HG03571 (cell line): ENCODE measurements around the gene PSMD10.

ENCODE experiments used
- ATAC-seq: cut with Tn5 transposase; IDR thresholded peaks from one replicate; pipeline ENCODE4 v1.9.1; 2021; ENCODE audit not compliant: unreplicated experiment

Gene PSMD10, protein sequence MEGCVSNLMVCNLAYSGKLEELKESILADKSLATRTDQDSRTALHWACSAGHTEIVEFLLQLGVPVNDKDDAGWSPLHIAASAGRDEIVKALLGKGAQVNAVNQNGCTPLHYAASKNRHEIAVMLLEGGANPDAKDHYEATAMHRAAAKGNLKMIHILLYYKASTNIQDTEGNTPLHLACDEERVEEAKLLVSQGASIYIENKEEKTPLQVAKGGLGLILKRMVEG

DNA sequence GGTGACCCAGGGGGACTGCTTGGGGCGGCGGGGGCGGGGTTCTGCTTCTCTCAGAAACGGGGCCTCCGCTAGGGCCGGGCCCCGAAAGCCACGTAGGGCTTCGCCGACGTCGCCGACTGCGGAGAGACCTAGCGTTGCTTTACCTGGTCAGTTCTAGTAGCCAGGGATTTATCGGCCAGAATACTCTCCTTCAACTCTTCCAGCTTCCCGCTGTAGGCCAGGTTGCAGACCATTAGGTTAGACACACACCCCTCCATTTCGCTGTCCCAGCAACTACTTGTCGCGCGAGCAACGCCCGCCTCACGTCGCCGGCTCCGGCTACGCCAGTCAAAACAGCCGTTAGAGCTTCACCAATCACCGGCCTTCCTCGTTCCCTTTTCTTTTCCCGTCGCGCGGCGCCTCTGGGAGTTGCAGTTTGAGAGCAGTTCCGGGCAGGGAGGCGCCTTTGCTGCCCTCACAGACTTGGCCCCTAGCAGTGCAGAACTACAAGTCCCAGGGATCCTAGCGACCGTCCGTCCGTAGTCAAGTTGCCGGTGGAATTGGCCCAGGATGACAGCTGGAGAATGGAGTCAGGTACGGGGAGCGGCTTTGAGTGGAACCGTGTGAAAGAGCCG is at the start of gene PSMD10, which contains the start of gene ATG4A:
PSMD10 (minus strand) TSS at position 279 of the 614 bp plus-strand sequence; CDS start at position 257, 22 bp downstream.
ATG4A (plus strand) TSS at position 515 of the 614 bp plus-strand sequence; CDS start at position 564, 49 bp downstream.
- ATAC-seq = peak; percentile 96

DNA sequence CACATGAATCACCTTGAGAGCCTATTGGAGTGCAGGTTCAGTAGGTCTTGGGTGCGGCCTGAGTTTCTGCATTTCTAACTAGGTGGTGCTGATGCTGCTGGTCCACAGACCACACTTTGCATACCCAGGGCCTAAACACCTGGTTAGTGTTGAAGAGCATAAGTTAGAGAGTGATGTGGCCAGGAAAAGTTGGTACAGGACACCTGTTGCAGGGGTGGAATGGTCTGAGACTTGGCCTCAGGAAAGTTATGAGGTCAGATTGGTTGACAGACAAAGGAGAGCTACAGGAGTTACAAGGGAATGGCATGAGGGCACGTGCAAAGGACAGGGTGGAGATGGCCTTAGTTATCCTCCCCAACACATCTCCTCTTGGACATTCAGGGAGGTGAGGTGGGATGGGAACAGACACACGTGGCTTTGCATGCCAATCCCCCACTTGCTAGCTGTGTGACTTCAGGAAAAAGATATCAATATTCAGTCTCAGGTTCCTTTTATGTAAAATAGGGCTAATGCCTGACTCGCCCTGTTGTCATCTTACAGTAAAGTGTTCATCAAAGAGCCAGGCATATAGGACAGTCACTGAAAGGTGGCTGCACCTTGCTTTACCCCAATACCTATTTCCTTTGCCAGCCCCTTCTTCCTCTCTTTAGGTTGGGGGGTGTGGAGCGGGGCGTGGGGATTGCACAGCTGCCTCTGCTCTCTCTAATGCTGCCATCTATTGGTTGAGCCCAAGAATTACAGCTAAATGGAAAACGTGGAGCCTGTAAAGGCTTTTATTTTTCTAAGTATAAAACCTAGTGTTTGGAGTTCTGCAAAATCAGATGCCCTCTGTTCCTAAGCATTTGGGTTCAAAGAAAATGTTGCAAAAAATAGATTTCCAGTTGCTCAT is 47.7 kb upstream of the PSMD10 start:
- no peak for ATAC-seq

DNA sequence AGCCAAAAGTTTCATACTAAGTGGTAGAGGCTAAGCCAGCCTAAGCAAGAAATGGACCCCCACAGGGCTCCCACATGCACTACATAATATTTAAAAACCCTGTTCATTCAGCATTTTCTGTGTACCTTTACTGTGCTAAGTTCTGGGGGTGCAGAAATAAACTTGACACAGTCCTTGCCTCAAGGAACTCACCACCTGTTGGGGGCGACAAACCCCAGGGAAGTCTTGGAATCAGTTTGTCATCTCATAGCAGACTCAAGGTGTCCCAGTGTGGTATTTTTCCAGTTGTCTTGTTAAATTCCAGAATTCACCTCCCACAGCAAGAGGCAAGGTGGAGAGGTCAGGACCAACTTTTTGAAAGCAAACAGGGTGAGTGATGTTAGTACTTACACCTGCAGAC is 43.4 kb upstream of the PSMD10 start:
- ATAC-seq = no peak

DNA sequence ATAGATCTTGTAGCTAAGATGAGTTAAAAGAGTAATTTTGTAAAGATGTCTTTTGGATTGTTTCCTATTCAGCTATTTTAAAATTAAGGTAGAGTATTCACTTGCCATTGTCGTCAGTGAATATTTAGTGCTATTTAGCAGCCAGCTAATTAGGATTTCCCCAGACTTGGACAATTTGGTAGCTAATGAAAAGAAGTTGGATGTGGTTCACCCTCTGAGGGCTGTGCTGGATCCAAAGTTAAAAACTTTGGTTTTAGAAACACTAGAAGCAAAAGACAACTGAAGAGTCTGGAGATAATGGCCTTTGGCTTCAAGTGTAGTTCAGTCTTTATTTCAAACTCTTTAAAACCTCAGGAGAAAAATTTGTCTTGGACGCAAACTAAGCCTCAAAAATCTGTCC is 41.5 kb upstream of the PSMD10 start:
- no peak for ATAC-seq

DNA sequence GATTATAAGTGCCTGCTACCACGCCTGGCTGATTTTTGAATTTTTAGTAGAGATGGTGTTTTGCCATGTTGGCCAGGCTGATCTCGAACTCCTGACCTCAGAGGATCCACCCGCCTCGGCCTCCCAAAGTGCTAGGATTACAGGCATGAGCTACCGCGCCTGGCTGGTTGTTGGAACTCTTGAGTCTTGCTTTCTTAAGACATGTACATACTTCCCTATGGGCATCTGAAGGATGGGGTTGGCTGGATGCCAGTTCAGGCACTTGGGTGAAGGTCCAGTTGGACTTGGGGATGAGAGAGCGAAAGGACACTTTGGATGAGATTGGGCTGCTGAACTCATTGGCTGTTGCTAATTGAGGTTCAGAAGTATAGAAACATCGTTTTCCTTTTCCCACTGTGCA is 40.7 kb upstream of the PSMD10 start:
- no peak for ATAC-seq

DNA sequence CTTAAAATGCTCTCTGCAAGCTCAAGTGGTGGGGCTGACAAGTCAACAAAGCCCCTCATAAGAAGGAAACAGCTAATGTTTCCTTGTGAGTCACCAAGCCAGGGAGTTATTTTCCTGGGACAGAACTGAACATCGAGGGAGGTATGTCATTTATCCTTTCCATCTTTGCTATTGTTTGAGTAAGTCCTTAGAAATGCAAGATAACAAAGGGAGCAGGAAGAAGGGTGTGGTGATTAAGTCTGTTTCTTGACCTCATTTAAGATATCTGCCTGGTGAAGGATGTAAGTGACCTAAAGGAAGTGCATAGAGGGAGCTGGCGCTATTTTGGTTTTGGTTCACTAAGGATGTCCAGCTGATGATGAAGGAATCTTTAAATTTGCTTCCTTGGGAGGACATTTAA is 40.1 kb upstream of the PSMD10 start:
- no peak for ATAC-seq

DNA sequence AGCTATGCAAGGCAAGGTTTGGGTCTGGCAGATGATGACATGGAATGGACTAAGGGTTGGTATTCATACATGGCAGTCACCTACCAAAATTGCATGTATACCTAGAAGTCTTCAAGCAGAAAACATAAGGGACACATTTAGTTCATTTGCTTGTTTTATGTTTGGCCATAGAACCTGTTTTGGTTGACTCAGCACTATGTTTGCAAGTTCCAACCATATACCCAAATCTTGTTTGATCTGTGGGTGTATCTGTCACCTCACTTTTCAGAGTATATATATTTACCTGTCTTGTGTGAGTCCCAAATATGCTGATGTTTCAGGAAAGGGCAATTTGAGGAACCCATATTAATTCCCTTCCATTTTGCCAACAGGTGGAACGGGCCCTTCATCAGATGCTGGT is 39.5 kb upstream of the PSMD10 start:
- ATAC-seq = no peak

DNA sequence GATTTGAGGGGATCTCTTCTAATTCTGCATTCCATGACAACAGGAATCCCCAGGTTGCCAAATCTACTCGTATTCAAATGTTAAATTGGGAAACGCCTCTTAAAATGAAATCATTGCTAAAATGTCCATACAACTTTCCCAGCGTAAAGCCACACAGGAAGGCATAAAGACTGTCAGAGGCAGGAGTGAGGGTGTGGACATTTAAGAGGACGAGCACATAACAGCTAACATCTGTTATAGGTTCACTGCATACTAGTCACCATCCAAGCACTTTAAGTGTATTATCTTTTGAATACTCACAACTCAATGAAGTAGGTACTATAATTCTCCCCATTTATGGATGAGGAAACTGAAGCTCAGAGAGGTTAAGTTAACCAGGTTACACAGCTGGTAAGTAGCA is 35.8 kb upstream of the PSMD10 start:
- ATAC-seq = no peak

DNA sequence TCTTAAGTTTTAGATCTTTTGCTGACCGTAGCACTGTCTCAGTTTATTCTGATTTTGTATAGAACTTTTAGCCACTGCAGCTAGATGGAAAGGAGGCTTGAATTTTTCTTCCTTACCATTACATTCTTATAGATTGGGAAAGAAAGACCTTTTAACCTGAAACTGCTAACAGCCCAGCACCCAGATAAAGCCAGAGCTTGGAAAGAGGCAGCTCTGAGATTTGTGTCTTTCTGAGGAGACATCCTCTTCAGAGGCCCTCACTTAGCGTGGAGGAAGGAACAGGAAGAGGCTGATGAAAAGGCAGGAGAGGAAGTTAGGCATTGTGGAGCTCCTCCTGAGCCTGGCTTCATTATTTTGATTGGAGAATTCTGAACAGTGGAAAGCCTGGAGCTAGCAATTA is 35.3 kb upstream of the PSMD10 start:
- no peak for ATAC-seq

DNA sequence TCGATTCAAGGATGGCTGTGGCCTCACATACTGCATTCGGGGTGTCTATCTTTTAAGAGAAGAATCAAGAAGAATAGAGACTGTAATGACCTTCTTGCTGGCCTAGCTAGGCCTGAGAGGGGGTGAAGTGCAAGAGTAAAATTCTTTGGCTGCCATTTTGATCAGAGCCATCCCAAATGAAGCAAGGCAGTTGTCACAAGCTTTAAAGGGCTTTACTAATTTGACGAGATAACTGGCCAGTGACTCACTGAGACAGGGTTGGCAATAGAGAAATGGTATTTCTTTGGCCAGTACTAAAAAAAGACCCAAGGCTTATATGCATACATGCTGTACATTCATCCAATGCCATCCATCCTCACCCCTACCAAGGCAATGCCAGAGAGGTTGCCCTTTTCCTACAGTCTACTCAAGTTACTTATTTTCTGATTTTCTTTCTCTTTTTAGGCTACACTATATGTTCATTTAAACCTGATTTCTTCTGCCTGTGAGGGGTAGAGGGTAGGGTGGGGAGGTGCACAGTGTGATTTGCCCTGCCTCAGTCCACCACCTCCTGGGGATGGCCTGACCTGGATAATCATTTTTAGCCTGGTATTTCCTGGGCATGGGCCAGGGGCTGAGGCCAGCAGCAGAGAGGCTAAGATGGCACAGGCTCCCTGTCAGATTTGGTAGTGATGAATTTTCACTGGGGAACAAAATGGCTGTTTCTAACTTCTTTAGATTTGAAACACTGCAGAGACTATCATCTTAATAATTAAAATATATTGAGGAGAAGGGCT is 32.4 kb upstream of the PSMD10 start:
- ATAC-seq = no peak

DNA sequence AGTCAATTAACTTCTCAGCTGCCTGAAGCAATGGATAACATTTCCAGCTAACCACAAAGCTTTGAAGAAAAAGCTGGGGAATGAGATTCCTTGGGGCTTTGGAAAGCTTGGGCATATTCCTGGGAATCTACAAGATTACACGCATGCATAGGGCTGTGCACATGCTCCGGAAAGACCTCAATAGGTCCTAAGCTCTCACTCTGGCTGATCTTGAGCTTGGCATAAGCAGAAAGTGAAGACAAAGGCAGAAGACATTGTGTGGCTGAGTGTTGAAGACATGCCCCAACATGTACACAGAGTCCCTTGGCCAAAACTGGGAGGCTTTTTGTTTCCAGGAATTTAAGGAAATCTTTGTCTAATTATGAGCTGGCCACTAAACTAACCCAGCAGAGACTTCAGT is 31.4 kb upstream of the PSMD10 start:
- ATAC-seq = no peak

DNA sequence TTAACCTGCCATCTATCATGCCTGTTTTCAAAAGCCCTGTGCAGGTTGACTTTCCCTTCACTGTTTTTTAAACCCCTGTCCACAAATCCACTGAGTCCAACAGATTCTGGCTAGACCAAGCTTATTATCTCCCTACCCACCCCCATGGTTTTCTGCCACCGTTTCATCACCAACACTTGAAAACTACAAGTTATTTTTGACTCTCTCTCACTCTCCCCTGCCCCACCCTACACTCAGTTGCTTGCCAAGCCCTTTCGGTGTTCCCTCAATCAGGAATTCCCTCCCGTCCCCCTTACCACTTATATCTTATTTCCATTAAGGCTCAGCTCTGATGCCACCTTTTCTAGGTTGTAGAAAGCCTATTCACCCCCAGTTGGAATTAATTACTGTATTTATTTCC is 29.9 kb upstream of the PSMD10 start:
- no peak for ATAC-seq

DNA sequence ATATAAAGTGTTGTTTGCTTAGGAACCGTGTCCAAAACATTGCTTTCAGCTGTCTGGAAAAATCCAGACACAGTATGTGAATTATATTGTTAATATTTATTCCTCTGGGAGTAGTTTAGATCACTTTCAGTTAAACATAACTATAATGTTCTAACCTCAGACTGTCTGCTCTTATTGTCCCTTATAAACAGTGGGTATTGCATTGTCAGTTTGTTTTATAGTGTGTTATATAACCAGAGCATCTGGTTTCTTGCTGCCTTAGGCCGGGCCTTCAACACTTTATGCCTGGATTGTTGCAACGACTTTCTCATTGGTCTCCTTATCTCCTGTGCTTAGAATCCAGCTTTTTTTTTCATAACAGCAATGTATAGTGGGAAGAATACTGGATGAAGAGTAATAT is 26.6 kb upstream of the PSMD10 start:
- no peak for ATAC-seq

DNA sequence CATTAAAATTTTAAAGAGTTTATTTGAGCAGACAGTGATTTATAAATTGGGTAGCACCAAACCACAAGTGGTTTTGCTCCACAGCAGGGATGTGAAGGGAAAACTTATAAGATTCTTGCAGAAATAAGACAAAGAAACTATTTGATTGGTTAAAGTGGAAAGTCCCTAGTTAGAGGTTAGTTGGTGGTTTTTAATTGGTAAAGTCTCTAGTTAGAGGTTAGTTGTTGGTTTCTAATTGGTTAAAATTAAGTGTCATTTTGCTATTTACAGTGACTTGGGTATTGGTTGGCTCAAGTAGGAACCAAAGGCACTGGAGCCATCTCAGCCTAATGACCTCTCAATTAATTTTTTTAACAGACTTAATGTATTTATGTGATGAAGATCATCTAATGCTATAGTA is 23.2 kb upstream of the PSMD10 start:
- no peak for ATAC-seq

DNA sequence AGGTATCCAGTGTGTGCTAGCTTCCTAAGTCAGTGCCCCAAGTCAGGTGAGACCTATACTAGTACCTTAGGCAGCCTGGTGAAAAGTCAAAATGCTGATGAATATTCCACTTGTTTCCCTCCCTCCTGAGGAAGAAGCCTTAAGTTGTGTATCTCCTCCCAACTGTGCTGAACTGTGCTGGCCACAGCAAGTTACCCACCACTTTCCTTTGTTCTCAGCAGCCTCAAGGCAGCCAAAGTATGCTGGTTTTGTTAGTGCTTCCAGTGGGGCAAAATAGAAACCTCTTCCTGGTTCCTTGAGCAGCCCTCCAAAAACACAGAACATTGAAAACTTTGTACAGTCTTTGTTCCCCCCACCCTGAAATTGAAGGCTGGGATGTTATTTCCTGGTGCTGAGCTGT is 14.1 kb upstream of the PSMD10 start:
- no peak for ATAC-seq

DNA sequence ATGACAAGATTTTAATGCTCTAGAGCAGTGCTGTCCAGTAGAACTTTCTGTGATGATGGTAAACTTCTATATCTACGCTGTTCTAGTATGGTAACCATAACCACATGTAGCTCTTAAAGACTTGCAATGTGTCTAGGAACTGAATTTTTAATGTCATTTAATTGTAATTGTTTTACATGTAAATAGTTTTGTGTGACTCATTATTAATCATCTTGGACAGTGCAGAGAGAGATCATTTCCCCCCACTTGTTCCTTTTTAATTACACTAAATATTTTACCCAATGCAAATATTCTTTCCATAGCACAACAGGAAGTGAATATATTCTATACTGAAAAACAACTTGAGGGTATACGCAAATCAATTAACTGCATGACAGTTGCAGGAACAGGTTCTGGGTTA is 6.0 kb upstream of the PSMD10 start:
- ATAC-seq = no peak

DNA sequence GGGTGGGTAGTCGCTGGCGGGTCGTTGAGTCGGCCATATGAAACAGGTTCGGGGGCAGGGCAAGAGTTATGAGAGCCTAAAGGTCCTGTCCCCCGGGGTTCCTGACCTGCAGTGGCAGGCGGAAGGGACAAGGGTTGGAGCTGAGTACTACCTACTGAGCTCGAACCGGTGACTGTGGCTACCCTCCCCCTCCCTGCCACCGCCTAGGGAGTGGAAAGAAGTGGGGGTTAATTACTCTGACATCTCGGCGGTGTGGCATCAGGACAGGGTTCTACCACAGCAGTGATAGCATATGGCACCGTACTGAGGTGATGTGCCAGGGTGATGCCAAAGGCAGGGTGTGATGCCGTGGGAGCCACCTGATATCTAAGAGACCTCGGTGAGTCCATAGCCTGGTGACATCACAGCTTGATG is 543 bp upstream of the PSMD10 start:
- peak; percentile 39 for ATAC-seq

DNA sequence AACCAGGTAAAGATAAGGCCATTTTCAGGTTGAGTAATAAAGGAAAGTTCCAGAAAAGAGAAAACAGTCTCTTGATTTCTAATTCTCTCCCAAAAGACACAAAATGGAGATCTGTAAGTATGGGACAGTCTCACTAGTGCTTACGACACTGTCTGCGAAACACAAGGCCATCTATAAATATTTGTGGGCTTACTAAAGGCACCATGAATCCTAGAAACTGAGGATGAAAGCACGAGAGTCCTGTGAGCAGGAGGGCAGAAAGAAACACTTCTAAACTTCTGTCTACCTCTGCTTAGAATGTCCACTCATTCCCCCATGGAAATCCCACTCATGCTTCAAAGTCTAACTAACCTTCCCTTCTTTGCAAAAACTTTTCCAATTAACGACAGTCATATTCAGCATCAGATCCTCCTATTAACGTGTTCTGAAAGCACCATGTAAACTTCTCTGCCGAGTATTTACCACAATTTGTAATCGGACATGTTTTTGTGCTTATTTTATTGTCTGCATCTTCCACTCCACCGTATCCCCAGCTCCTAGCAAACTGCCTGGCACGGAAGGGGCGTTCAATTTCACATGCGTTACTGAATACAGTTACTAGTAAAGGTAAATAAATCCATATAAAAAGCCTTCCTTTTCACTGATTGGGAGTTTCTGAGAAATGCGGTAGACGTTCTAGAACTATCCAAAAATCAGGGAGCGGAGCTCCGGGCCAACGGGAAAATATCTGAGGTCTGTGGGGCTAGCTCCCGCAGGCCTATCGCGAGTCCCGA is 665 bp downstream of the PSMD10 start:
- ATAC-seq = no peak

DNA sequence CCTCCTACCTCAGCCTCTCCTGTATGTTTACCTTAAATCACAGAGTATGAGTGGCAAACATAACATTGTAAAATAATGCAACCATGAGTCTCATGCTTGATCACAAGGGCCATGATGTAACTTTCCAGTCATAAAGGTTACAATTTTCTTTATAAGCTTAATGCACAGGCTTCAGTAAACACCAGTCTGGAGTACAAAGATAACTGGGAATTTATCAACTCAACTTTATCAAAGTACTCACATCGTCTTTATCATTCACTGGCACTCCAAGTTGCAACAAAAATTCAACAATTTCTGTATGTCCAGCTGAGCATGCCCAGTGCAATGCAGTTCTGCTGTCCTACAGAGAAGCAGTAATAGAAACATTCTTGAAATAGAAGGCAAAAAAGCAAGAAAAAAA is 2.8 kb downstream of the PSMD10 start:
- ATAC-seq = no peak

DNA sequence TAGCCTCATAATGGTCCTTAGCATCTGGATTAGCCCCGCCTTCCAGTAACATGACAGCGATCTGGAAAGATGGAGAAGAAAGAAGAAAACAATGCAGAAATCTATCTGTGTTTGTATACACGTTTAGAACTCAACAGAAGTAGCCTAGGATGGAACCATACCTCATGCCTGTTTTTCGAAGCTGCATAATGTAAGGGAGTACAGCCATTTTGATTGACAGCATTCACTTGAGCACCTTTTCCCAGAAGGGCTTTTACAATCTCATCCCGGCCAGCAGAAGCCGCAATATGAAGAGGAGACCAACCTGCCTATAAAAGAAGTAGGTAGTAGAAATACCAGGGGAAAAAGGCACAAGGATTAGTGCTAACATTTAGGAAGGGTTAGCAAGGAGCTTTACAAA is 3.5 kb downstream of the PSMD10 start:
- ATAC-seq = no peak
